LNCAP (cell line): ENCODE measurements around the gene CAMP.

Source experiments
- CTCF ChIP-seq: fragments of 450-650 bp; IDR thresholded peaks from 2 replicates; pipeline ENCODE4 v1.5.1; 2017; ENCODE audit warnings: mild to moderate bottlenecking

CAMP gene

GRCh38 chr3:48222616-48223513 lies at the start of gene CAMP:
TSS of gene CAMP (plus strand) at chr3:48223495. CDS start at chr3:48223512, 17 bp downstream.
- no peak for TF ChIP-seq CTCF

GRCh38 chr3:48178072-48178471 lies 45.2 kb upstream of the CAMP start:
- no peak for TF ChIP-seq CTCF

GRCh38 chr3:48180021-48180420 lies 43.3 kb upstream of the CAMP start:
- no peak for TF ChIP-seq CTCF

- TF ChIP-seq CTCF: no peak
Measured at GRCh38 chr3:48180531-48181253, 42.6 kb upstream of the CAMP start.

- TF ChIP-seq CTCF: no peak
Measured at GRCh38 chr3:48184299-48184698, 39.0 kb upstream of the CAMP start.

- TF ChIP-seq CTCF: no peak
Measured at GRCh38 chr3:48185129-48185528, 38.2 kb upstream of the CAMP start.

GRCh38 chr3:48186631-48187300 lies 36.5 kb upstream of the CAMP start:
- TF ChIP-seq CTCF: no peak
